Esophagus (tissue), 2 donors: ENCODE data around the gene RBM10. TPM values are rescaled to one million over a fixed set of nuclear protein-coding genes. Genes with fewer than 3 reads are reported as not detected.

Source experiments
- H3K27ac ChIP-seq, 2 donors: one replicate each; pipeline ENCODE4 v1.5.1; 2013; ENCODE audit warnings: low read depth in 2 of 2, mild to moderate bottlenecking in 2 of 2, inconsistent platforms in 1 of 2, low read length in 1 of 2, moderate library complexity in 1 of 2
- H3K27me3 ChIP-seq, 2 donors: one replicate each; pipeline ENCODE4 v1.6.1; 2013; ENCODE audit warnings: low read length in 2 of 2, control low read depth in 1 of 2, mild to moderate bottlenecking in 1 of 2; ENCODE audit not compliant: insufficient read depth in 2 of 2, control insufficient read depth in 1 of 2
- H3K36me3 ChIP-seq, 2 donors: one replicate each; pipeline ENCODE4 v1.6.1; 2013; ENCODE audit warnings: low read length in 1 of 2; ENCODE audit not compliant: control insufficient read depth in 2 of 2, insufficient read depth in 2 of 2
- H3K4me1 ChIP-seq, 2 donors: one replicate each; pipeline ENCODE4 v1.6.1; 2013; ENCODE audit warnings: low read length in 1 of 2; ENCODE audit not compliant: control insufficient read depth in 2 of 2, insufficient read depth in 2 of 2
- H3K4me3 ChIP-seq, 2 donors: one replicate each; pipeline ENCODE4 v1.5.1; 2013; ENCODE audit warnings: low read length in 2 of 2, mild to moderate bottlenecking in 2 of 2, low read depth in 1 of 2, moderate library complexity in 1 of 2
- H3K9me3 ChIP-seq, 2 donors: one replicate each; pipeline ENCODE4 v1.6.1; 2013; ENCODE audit warnings: mild to moderate bottlenecking in 2 of 2, low read depth in 1 of 2, low read length in 1 of 2, moderate library complexity in 1 of 2; ENCODE audit not compliant: control insufficient read depth in 2 of 2, insufficient read depth in 1 of 2
- WGBS, 2 donors: extraction: QIAGEN DNeasy Blood & Tissue Kit; methylation state at CpG; one replicate each; pipeline ENCODE4 v1.1.7; 2013; 5-methylcytosine and 5-hydroxymethylcytosine counted together
- polyA plus RNA-seq, 2 donors: library from polyadenylated mRNA; stranded (reverse); fragments of 200-250 nt; gene quantifications; one replicate each; pipeline ENCODE4 v1.2.3, GENCODE V29; 2013
- donor health status: healthy with polysubstance abuse.
- donor health status: Bipolar disorder and iron deficiency.

RBM10 gene
- polyA plus RNA-seq, 2 donors = 24.8 to 35.7 TPM

DNA sequence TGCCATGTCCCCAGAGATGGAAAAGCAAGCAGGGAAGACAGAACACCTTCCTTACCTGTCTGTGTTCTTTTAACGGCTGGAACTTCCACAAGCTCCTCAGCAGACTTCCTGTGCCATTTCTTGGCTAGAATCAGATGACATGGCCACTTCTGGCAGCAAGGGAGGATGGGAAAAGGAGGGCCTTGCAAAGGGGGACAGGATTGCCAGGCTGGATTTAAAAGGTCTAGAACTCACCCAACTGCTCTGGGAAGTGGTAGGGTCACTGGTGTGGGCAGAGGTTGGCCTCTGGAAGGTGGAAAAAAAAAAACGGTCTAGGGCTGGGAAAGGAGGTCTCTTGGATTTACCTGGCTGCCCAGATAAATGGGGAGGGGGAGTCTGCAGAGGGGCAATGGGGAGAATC, 86.1 kb downstream of the RBM10 start:
- no peak overlapping the region for H3K27ac ChIP-seq
- WGBS, 2 donors = 64 to 68% methylated on average over 2 of the region's 2 CpGs
- no peaks in the 10 kb centered on the region for H3K27me3 ChIP-seq
- no peak overlapping the region for H3K4me3 ChIP-seq
- no peaks in the 10 kb centered on the region for H3K4me1 ChIP-seq
- H3K36me3 ChIP-seq = peaks cover 0 to 16% of the 10 kb centered on the region in 2 donors
- H3K9me3 ChIP-seq = no peaks in the 10 kb centered on the region

DNA sequence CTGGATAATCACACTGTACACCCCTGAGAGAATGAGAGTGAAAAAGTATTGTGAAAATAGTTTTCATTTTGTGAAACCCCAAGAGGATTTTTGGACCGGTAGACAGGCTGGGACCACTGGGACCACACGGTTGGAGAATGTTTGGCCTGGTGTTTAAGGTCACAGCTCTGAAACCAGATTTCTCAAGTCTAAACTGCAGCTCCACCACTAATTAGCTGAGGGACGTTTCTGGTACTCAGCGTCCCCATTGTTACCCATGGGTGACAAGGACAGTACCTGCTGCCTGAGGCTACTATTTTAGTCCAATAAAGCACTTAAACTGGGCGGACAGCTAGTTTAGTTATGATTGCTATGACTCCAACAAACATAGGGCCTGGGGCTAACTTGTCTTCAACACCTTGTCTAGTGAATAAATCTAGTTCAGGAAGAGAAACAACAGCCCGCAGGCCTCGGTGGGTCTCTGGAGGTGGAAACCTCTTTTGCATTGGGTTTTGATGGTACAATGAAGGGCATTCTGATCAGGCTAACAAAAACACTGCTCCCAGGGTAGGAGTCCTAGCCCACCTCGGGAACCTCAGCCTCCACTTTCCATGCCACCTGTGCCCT, 87.3 kb downstream of the RBM10 start:
- Histone ChIP-seq H3K36me3 (peaks cover 0 to 6% of the 10 kb centered on the region in 2 donors), H3K27ac (peak overlapping the region; percentile 84 to 100), H3K27me3 (no peaks in the 10 kb centered on the region), H3K9me3 (no peaks in the 10 kb centered on the region), H3K4me1 (no peaks in the 10 kb centered on the region), H3K4me3 (peak overlapping the region; percentile 46 to 77)
- WGBS, 2 donors = 46 to 59% methylated on average over 8 of the region's 8 CpGs

DNA sequence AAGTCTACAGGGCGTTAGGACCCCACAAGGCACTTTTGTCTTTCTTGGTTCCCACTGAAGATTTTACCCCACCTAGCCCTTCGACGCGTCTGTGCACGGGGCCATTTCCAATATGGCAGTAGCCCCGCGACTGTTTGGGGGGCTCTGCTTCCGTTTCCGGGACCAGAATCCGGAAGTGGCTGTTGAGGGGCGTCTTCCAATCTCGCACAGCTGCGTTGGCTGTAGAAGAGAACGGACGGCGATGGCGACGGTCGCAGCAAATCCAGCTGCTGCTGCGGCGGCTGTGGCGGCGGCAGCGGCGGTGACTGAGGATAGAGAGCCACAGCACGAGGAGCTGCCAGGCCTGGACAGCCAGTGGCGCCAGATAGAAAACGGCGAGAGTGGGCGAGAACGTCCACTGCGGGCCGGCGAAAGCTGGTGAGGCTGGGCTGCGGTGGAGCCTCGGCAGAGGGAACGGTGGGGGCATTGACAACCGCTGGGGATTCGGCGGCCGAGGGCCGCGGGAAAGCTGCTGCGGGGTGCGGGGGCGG, 87.8 kb downstream of the RBM10 start, which contains the start of gene USP11:
TSS of gene USP11 (plus strand) at position 207 of the 530 bp plus-strand sequence. CDS start at position 242, 35 bp downstream.
- Histone ChIP-seq H3K27me3 (no peaks in the 10 kb centered on the region), H3K27ac (peak within 1 kb of the TSS; percentile 84 to 100), H3K4me1 (no peaks in the 10 kb centered on the region), H3K36me3 (peaks cover 0 to 5% of the 10 kb centered on the region in 2 donors), H3K4me3 (peak within 1 kb of the TSS; percentile 46 to 77), H3K9me3 (no peaks in the 10 kb centered on the region)
- 1 to 14% methylated on average over 42 to 46 of the region's 46 CpGs for WGBS, 2 donors

DNA sequence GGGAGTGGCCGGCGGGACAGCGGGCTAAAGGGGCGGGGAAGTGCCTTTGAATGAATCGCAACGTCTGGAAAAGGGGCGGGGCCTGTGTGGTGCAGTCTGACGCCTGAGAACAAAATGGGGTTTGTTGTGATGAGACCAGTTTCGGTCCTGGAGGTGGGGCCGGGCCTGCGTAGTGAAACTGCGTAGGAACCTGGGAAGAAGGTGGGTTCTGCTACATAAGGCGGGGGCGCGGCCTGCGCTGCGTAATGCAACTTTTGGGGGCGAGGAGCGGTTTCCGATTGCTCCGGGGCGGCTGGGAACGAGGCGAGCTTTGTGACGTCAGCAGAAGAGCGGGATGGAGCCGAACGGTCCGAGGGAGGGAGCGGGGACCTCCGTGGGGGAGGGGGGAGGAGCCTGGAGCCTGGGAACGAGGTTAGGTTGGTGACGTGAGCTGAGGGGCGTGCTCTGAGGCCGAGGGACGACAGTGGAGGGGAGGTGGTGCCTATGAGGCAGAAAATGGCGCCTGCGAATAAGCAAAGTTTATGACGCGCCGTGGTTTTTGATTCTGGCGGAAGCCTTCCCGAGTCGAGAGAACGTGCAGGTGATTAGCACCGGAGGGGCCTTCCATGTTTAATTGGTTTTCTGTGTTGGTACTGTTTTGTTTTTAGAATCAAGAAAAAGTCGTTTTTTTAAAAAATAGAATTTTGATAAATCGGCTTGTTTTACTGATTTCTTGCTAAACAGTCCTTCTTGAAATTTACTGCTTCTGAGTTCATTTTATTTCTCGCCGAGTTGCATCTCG, 88.5 kb downstream of the RBM10 start:
- H3K27ac ChIP-seq = peak overlapping the region; percentile 84 to 100
- H3K27me3 ChIP-seq = no peaks in the 10 kb centered on the region
- no peaks in the 10 kb centered on the region for H3K9me3 ChIP-seq
- H3K4me1 ChIP-seq = no peaks in the 10 kb centered on the region
- H3K36me3 ChIP-seq = peaks cover 0 to 5% of the 10 kb centered on the region in 2 donors
- H3K4me3 ChIP-seq = peak overlapping the region; percentile 46 to 77
- WGBS, 2 donors = 0 to 19% methylated on average over 48 to 51 of the region's 51 CpGs

DNA sequence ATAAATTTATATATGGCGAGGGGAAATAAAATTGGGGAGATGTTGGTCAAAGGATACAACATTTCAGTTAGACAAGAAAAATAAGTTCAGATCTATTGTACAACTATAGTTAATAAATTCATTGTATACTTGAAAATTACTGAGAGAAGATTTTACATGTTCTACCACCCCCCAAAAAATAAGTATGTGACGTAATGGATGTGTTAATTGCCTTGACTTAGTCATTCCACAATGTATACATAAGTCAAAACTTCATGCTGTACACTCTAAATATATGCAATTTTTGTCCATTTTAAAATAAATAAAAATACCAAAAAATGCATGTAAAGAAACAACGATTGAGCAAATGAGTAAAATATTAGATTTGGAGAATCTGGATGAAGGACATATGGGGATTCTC, 89.6 kb downstream of the RBM10 start:
- 41 to 59% methylated on average over 3 of the region's 3 CpGs for WGBS, 2 donors
- Histone ChIP-seq H3K27me3 (no peaks in the 10 kb centered on the region), H3K4me3 (no peak overlapping the region), H3K36me3 (no peaks in the 10 kb centered on the region), H3K27ac (no peak overlapping the region), H3K4me1 (no peaks in the 10 kb centered on the region), H3K9me3 (no peaks in the 10 kb centered on the region)

DNA sequence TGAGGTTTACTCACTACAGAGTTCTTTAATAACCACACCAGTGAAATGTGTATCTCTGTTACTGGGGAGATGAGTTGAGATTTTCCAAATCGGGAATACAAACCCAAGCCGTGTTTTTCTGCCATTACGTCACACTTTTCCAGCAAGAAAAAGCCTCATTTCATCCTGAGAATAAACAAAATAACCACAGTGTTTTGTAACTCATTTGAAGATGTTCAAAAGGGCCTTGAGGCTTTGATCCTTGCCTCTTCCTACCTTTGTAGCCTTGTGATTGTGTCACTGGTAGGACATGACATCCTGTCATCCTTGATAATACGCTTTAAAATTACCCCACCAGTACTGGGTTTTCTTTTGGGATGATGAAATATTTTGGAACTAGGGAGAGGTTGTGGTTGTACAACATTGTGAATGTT, 90.7 kb downstream of the RBM10 start:
- no peaks in the 10 kb centered on the region for H3K9me3 ChIP-seq
- H3K4me3 ChIP-seq = no peak overlapping the region
- H3K27ac ChIP-seq = no peak overlapping the region
- H3K27me3 ChIP-seq = no peaks in the 10 kb centered on the region
- H3K4me1 ChIP-seq = no peaks in the 10 kb centered on the region
- WGBS, 2 donors = 68 to 79% methylated on average over 4 of the region's 4 CpGs
- peaks cover 0 to 6% of the 10 kb centered on the region in 2 donors for H3K36me3 ChIP-seq

Other genes with a start within 250 kb of the RBM10 start
- 1 to 10 TPM; 1.5 to 2.3 TPM for gene JADE3, start 232.8 kb upstream of the RBM10 start, polyA plus RNA-seq
- 1 to 10 TPM; 1.1 to 1.4 TPM for gene RGN, start 66.8 kb upstream of the RBM10 start, polyA plus RNA-seq
- 10 to 100 TPM; 72.2 to 75.0 TPM for gene NDUFB11, start 519 bp upstream of the RBM10 start, polyA plus RNA-seq
- gene UBA1, start 48.6 kb downstream of the RBM10 start, polyA plus RNA-seq = 100 to 1,000 TPM; 111 to 126 TPM
- gene CDK16, start 73.5 kb downstream of the RBM10 start, polyA plus RNA-seq = 10 to 100 TPM; 47.5 to 59.8 TPM
- gene USP11, start 87.8 kb downstream of the RBM10 start, polyA plus RNA-seq = 10 to 100 TPM; 11.3 to 13.6 TPM
- gene ZNF157, start 225.4 kb downstream of the RBM10 start, polyA plus RNA-seq = under 1 TPM; 0.08 to 0.10 TPM